Adrenal gland (tissue), 5 donors: Measurements from ENCODE around the gene CEBPB.

ENCODE experiments used
- CTCF ChIP-seq, 6 experiments: fragments of 450-650 bp in 4 of 6; fragments of 200-600 bp in 2 of 6; sonication (generic) in 1 of 6; IDR thresholded peaks; 1 replicate in 5 of 6; 2 replicates in 1 of 6; pipeline versions ENCODE4 v1.5.1 to v1.8.0; 2016 to 2021; ENCODE audit warnings: antibody characterized with exemption in 6 of 6, mild to moderate bottlenecking in 2 of 6, moderate library complexity in 1 of 6
- POLR2A ChIP-seq, 2 donors: fragments of 450-650 bp; IDR thresholded peaks; one replicate each; pipeline ENCODE4 v1.6.1; 2017; ENCODE audit warnings: antibody characterized with exemption in 2 of 2, mild to moderate bottlenecking in 2 of 2, moderate library complexity in 1 of 2
- donor health status: DM: no; HTN: no; CAD: no.

- no peak for TF ChIP-seq CTCF (IDR thresholded peaks at IDR 0.05)
- no peak for TF ChIP-seq POLR2A (IDR thresholded peaks at IDR 0.05)
Observed at GRCh38 chr20:50219600-50219999, 29.0 kb downstream of the CEBPB start.
